HepG2 (cell line): ENCODE data around the gene AUH. TPM values are rescaled to one million over a fixed set of nuclear protein-coding genes. Genes with fewer than 3 reads are reported as not detected.
A peak's percentile ranks its signal among the peaks of the same experiment; 100 is the strongest.

Experiments
- ATAC-seq: fragments of 200-7000 bp; cut with Tn5 transposase; 3 replicates; pipeline ENCODE4 v1.9.1; 2020; ENCODE audit warnings: mild to moderate bottlenecking, moderate library complexity
- BruUV-seq: library from RNA; stranded (reverse); fragments of 400-500 nt; replicated peaks from 2 replicates; lab custom pipeline; 2021; lab: Mats Ljungman, UMichigan
- CTCF ChIA-PET: fragments of 300-600 bp; formaldehyde crosslinking; extraction: SDS; loops from one replicate; lab custom pipeline; 2021; ENCODE audit warnings: low total read pairs, inconsistent platforms, low intra/inter-chr PET ratio; lab: Yijun Ruan, JAX
- POLR2A ChIA-PET: fragments of 350-600 bp; sonication (Branson Sonifier 250); formaldehyde crosslinking; loops from one replicate; lab custom pipeline; 2020; ENCODE audit warnings: antibody characterized with exemption, inconsistent platforms; lab: Yijun Ruan, JAX
- DNase-seq: peaks from one replicate; pipeline ENCODE4 v3.0.0-alpha.2; 2015; ENCODE audit warnings: low spot score
- FAIRE-seq: peaks from 3 replicates; lab custom pipeline; 2011; peaks lifted over from hg19 to GRCh38; lab: Jason Lieb, UNC
- H2AFZ ChIP-seq: one replicate; pipeline ENCODE4 v1.6.1; 2011; ENCODE audit warnings: low read length, inconsistent platforms
- H3K27ac ChIP-seq: fragments of 300-600 bp; 3 replicates; pipeline ENCODE4 v1.8.0; 2011; ENCODE audit warnings: mixed run types, mild to moderate bottlenecking, mixed read lengths, low read length, inconsistent platforms; ENCODE audit not compliant: insufficient read depth; ENCODE audit errors: extremely low read length
- H3K27me3 ChIP-seq, 2 experiments: fragments of 200-600 bp in 1 of 2; 2 replicates in 1 of 2; 3 replicates in 1 of 2; pipeline versions ENCODE4 v1.6.0 to v1.8.0; 2011; ENCODE audit warnings: low read length in 2 of 2, mild to moderate bottlenecking in 2 of 2, moderate library complexity in 2 of 2, inconsistent platforms in 1 of 2; ENCODE audit not compliant: insufficient read depth in 2 of 2, control insufficient read depth in 1 of 2
- H3K36me3 ChIP-seq, 2 experiments: fragments of 200-600 bp in 1 of 2; replicated peaks in 1 of 2; 2 replicates in 1 of 2; 3 replicates in 1 of 2; pipeline versions ENCODE4 v1.5.1 to v1.8.0; 2011; ENCODE audit warnings: low read length in 2 of 2, inconsistent platforms in 1 of 2; ENCODE audit not compliant: insufficient read depth in 2 of 2, control insufficient read depth in 1 of 2
- H3K4me1 ChIP-seq: 2 replicates; pipeline ENCODE4 v1.5.1; 2012; ENCODE audit warnings: low read length, inconsistent platforms; ENCODE audit not compliant: insufficient read depth
- H3K4me2 ChIP-seq: 2 replicates; pipeline ENCODE4 v1.6.0; 2011; ENCODE audit warnings: low read depth, low read length, inconsistent platforms
- H3K4me3 ChIP-seq, 3 experiments: fragments of 200-600 bp in 1 of 3; sonication (generic), shearing (Covaris generic) in 1 of 3; replicated peaks in 1 of 3; 2 replicates each; pipeline ENCODE4 v1.5.1; 2011 to 2016; ENCODE audit warnings: low read length in 3 of 3, inconsistent platforms in 2 of 3, low read depth in 2 of 3, mild to moderate bottlenecking in 2 of 3, control low read depth in 1 of 3, mixed read lengths in 1 of 3; ENCODE audit not compliant: insufficient read depth in 1 of 3
- H3K79me2 ChIP-seq: one replicate; pipeline ENCODE4 v1.6.1; 2011; ENCODE audit warnings: low read length, inconsistent platforms; ENCODE audit not compliant: insufficient read depth
- H3K9ac ChIP-seq: 2 replicates; pipeline ENCODE4 v1.6.0; 2011; ENCODE audit warnings: mild to moderate bottlenecking, low read depth, low read length, inconsistent platforms; ENCODE audit not compliant: insufficient read depth
- H3K9me3 ChIP-seq: 2 replicates; pipeline ENCODE4 v1.5.1; 2012; ENCODE audit warnings: mild to moderate bottlenecking, low read length
- H4K20me1 ChIP-seq: 2 replicates; pipeline ENCODE4 v1.6.0; 2011; ENCODE audit warnings: inconsistent platforms, mild to moderate bottlenecking, low read length, moderate library complexity; ENCODE audit not compliant: insufficient read depth
- HDAC2 ChIP-seq: sonication (generic); formaldehyde crosslinking; IDR thresholded peaks from 2 replicates; pipeline ENCODE4 v1.4.0; 2020; ENCODE audit warnings: missing genetic modification reagents
- IRF2 ChIP-seq: IDR thresholded peaks from 2 replicates; pipeline ENCODE4 v1.6.1; 2018; ENCODE audit warnings: missing genetic modification reagents, missing compliant biosample characterization
- TCF7 ChIP-seq: sonication (generic); IDR thresholded peaks from 2 replicates; pipeline ENCODE4 v1.6.1; 2016; ENCODE audit warnings: antibody characterized with exemption, low read depth
- ZNF225 ChIP-seq: sonication (generic); formaldehyde crosslinking; IDR thresholded peaks from 2 replicates; pipeline ENCODE4 v1.4.0; 2020; ENCODE audit warnings: mild to moderate bottlenecking, missing genetic modification reagents
- ZNF292 ChIP-seq: sonication (generic); formaldehyde crosslinking; IDR thresholded peaks from 2 replicates; pipeline ENCODE4 v1.8.1; 2022; ENCODE audit warnings: mild to moderate bottlenecking, low read depth, missing genetic modification reagents, borderline replicate concordance
- ZNF670 ChIP-seq: sonication (generic); formaldehyde crosslinking; IDR thresholded peaks from 2 replicates; pipeline ENCODE4 v1.8.0; 2022; ENCODE audit warnings: mild to moderate bottlenecking, missing genetic modification reagents, borderline replicate concordance
- WGBS: methylation state at CpG from one replicate; pipeline ENCODE4 v1.1.6; 2017; ENCODE audit warnings: low lambda C conversion rate; 5-methylcytosine and 5-hydroxymethylcytosine counted together
- in situ Hi-C: cut with HindIII; loops from 2 replicates; pipeline ENCODE4 v1.10.0; 2017; ENCODE audit warnings: low pct_unique_long_range_greater_than_20kb; ENCODE audit not compliant: extremely low pct_ligation_motif_present
- intact Hi-C: fragments of 100-400 bp; cut with micrococcal nuclease; formaldehyde crosslinking; loops from one replicate; pipeline ENCODE4 v1.10.0; 2022; ENCODE audit not compliant: unreplicated experiment
- polyA plus RNA-seq, 8 experiments: library from polyadenylated mRNA; depleted of rRNA in 3 of 8; stranded (reverse) in 7 of 8; unstranded in 1 of 8; fragments of >200 nt; fragmentation: Illumina TruSeq in 4 of 8; extraction: Trizol in 4 of 8; gene quantifications; 2 replicates each; pipeline versions ENCODE4 v1.2.1 to v1.2.3, GENCODE V29; 2011 to 2016; ENCODE audit warnings: low read depth in 4 of 8, missing spikeins in 1 of 8, mixed read lengths in 1 of 8; ENCODE audit not compliant: insufficient read depth in 1 of 8
- total RNA-seq, 5 experiments: library from RNA; depleted of rRNA; stranded (reverse); fragments of >200 nt; fragmentation: Illumina TruSeq; extraction: Trizol; gene quantifications; 2 replicates each; pipeline ENCODE4 v1.2.3, GENCODE V29; 2016; ENCODE audit warnings: low read depth in 1 of 5
- TF ChIP-seq, protein P1 (sequence below): sonication (generic); formaldehyde crosslinking; IDR thresholded peaks from 2 replicates; pipeline ENCODE4 v1.4.0; 2020; ENCODE audit warnings: mild to moderate bottlenecking, missing genetic modification reagents
- TF ChIP-seq, protein P2 (sequence below): conservative IDR thresholded peaks from 2 replicates; pipeline ENCODE4 v1.6.1; 2018; ENCODE audit warnings: missing genetic modification reagents
- TF ChIP-seq, protein P3 (sequence below): sonication (generic); formaldehyde crosslinking; IDR thresholded peaks from 2 replicates; pipeline ENCODE4 v1.5.0; 2020; ENCODE audit warnings: missing genetic modification reagents
- TF ChIP-seq, protein P4 (sequence below): IDR thresholded peaks from 2 replicates; pipeline ENCODE4 v1.6.1; 2018; ENCODE audit warnings: missing genetic modification reagents, mild to moderate bottlenecking, missing compliant biosample characterization
- TF ChIP-seq, protein P5 (sequence below): sonication (generic); formaldehyde crosslinking; IDR thresholded peaks from 2 replicates; pipeline ENCODE4 v1.5.1; 2020; ENCODE audit warnings: missing genetic modification reagents, mild to moderate bottlenecking, borderline replicate concordance
- TF ChIP-seq, protein P6 (sequence below): sonication (generic); formaldehyde crosslinking; IDR thresholded peaks from 2 replicates; pipeline ENCODE4; 2020; ENCODE audit warnings: missing genetic modification reagents, mild to moderate bottlenecking, borderline replicate concordance
- TF ChIP-seq, protein P7 (sequence below): sonication (generic); formaldehyde crosslinking; IDR thresholded peaks from 2 replicates; pipeline ENCODE4 v1.5.0; 2020; ENCODE audit warnings: missing genetic modification reagents

Gene AUH
- total and polyA plus RNA-seq, 2 of the 13 experiments (the other 11 are each of a cell fraction or from before 2014, with no cell fraction given), result 25.8 to 31.9 TPM

DNA sequence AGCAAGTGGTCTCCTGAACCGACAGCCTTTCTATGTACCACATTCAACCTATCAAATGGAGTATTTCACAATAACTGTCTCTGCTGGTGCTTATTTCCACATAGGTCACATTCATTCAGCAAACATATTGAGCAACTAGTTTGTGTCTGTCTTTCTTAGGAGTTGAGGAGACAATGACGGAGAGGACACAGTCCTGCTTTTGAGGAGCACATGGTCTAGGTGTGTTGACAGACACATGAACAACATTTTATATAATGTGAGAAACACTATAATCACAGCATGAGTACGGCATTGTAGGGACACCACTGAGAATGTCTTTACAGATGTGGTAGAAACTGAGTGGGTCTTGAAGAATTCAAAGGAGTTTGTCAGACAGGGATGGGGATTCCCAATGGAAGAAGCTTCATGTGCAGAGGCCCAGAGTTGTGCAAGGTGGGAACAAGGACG, 33.4 kb upstream of the AUH start:
- Histone ChIP-seq H3K4me1 (peaks cover 19% of the 10 kb centered on the region), H3K9ac (no peak overlapping the region), H3K4me3 (no peak overlapping the region), H4K20me1 (no peaks in the 10 kb centered on the region), H3K79me2 (no peaks in the 10 kb centered on the region), H3K36me3 (no peaks in the 10 kb centered on the region), H3K27me3 (no peaks in the 10 kb centered on the region), H3K9me3 (no peaks in the 10 kb centered on the region), H3K4me2 (peak overlapping the region; percentile 3; the same call in 1 of the 2 replicates), H3K27ac (peak overlapping the region; percentile 28), H2AFZ (no peak overlapping the region)
- intact Hi-C loops, result no loop called here
- CTCF ChIA-PET, result no interaction called here
- ATAC-seq, result peak; percentile 79
- BruUV-seq, result no TSS peak
- peak; percentile 87 for FAIRE-seq
- POLR2A ChIA-PET, result no interaction called here
- 7% methylated on average over 4 of the region's 4 CpGs for WGBS
- DNase-seq, result peak; percentile 88
- in situ Hi-C loops, result no loop called here
- TF ChIP-seq, protein P1, sequence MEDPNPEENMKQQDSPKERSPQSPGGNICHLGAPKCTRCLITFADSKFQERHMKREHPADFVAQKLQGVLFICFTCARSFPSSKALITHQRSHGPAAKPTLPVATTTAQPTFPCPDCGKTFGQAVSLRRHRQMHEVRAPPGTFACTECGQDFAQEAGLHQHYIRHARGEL, result no peak
- TF ChIP-seq TCF7 (peak; percentile 56; the same call in 1 of the 2 replicates), ZNF670 (CRISPR knock-in tag) (0 out of 2 replicates have a peak, but pooled peaks have one; percentile 29), ZNF292 (CRISPR knock-in tag) (peak; percentile 56; the same call in 1 of the 2 replicates), ZNF225 (CRISPR knock-in tag) (no peak), IRF2 (CRISPR knock-in tag) (peak; percentile 94), HDAC2 (peak; percentile 96)
- TF ChIP-seq, protein P2, sequence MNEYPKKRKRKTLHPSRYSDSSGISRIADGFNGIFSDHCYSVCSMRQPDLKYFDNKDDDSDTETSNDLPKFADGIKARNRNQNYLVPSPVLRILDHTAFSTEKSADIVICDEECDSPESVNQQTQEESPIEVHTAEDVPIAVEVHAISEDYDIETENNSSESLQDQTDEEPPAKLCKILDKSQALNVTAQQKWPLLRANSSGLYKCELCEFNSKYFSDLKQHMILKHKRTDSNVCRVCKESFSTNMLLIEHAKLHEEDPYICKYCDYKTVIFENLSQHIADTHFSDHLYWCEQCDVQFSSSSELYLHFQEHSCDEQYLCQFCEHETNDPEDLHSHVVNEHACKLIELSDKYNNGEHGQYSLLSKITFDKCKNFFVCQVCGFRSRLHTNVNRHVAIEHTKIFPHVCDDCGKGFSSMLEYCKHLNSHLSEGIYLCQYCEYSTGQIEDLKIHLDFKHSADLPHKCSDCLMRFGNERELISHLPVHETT (CRISPR knock-in tag), result peak; percentile 57; the same call in 1 of the 2 replicates
- TF ChIP-seq, protein P3, sequence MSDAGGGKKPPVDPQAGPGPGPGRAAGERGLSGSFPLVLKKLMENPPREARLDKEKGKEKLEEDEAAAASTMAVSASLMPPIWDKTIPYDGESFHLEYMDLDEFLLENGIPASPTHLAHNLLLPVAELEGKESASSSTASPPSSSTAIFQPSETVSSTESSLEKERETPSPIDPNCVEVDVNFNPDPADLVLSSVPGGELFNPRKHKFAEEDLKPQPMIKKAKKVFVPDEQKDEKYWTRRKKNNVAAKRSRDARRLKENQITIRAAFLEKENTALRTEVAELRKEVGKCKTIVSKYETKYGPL, result no peak
- TF ChIP-seq, protein P4, sequence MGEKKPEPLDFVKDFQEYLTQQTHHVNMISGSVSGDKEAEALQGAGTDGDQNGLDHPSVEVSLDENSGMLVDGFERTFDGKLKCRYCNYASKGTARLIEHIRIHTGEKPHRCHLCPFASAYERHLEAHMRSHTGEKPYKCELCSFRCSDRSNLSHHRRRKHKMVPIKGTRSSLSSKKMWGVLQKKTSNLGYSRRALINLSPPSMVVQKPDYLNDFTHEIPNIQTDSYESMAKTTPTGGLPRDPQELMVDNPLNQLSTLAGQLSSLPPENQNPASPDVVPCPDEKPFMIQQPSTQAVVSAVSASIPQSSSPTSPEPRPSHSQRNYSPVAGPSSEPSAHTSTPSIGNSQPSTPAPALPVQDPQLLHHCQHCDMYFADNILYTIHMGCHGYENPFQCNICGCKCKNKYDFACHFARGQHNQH (CRISPR knock-in tag), result peak; percentile 88; the same call in 1 of the 2 replicates
- TF ChIP-seq, protein P5, sequence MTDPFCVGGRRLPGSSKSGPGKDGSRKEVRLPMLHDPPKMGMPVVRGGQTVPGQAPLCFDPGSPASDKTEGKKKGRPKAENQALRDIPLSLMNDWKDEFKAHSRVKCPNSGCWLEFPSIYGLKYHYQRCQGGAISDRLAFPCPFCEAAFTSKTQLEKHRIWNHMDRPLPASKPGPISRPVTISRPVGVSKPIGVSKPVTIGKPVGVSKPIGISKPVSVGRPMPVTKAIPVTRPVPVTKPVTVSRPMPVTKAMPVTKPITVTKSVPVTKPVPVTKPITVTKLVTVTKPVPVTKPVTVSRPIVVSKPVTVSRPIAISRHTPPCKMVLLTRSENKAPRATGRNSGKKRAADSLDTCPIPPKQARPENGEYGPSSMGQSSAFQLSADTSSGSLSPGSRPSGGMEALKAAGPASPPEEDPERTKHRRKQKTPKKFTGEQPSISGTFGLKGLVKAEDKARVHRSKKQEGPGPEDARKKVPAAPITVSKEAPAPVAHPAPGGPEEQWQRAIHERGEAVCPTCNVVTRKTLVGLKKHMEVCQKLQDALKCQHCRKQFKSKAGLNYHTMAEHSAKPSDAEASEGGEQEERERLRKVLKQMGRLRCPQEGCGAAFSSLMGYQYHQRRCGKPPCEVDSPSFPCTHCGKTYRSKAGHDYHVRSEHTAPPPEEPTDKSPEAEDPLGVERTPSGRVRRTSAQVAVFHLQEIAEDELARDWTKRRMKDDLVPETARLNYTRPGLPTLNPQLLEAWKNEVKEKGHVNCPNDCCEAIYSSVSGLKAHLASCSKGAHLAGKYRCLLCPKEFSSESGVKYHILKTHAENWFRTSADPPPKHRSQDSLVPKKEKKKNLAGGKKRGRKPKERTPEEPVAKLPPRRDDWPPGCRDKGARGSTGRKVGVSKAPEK (CRISPR knock-in tag), result 0 out of 2 replicates have a peak, but pooled peaks have one; percentile 64
- TF ChIP-seq, protein P6, sequence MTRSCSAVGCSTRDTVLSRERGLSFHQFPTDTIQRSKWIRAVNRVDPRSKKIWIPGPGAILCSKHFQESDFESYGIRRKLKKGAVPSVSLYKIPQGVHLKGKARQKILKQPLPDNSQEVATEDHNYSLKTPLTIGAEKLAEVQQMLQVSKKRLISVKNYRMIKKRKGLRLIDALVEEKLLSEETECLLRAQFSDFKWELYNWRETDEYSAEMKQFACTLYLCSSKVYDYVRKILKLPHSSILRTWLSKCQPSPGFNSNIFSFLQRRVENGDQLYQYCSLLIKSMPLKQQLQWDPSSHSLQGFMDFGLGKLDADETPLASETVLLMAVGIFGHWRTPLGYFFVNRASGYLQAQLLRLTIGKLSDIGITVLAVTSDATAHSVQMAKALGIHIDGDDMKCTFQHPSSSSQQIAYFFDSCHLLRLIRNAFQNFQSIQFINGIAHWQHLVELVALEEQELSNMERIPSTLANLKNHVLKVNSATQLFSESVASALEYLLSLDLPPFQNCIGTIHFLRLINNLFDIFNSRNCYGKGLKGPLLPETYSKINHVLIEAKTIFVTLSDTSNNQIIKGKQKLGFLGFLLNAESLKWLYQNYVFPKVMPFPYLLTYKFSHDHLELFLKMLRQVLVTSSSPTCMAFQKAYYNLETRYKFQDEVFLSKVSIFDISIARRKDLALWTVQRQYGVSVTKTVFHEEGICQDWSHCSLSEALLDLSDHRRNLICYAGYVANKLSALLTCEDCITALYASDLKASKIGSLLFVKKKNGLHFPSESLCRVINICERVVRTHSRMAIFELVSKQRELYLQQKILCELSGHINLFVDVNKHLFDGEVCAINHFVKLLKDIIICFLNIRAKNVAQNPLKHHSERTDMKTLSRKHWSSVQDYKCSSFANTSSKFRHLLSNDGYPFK (CRISPR knock-in tag), result no peak
- TF ChIP-seq, protein P7, sequence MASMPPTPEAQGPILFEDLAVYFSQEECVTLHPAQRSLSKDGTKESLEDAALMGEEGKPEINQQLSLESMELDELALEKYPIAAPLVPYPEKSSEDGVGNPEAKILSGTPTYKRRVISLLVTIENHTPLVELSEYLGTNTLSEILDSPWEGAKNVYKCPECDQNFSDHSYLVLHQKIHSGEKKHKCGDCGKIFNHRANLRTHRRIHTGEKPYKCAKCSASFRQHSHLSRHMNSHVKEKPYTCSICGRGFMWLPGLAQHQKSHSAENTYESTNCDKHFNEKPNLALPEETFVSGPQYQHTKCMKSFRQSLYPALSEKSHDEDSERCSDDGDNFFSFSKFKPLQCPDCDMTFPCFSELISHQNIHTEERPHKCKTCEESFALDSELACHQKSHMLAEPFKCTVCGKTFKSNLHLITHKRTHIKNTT (CRISPR knock-in tag), result no peak
